ENCODE results near the gene TIMP3.

TIMP3 gene

GRCh38 chr22:32837803-32838202 lies 36.3 kb downstream of the TIMP3 start:
- no peaks in the 10 kb centered on the region for H3K36me3 ChIP-seq
- no peaks in the 10 kb centered on the region for H3K9me3 ChIP-seq
- H3K4me1 ChIP-seq (ENCODE audit: control insufficient read depth in 1 of 2, insufficient read depth in 1 of 2, low read depth in 1 of 2, low read length in 1 of 2) = no peaks in the 10 kb centered on the region
- TF ChIP-seq CTCF (IDR thresholded peaks at IDR 0.05) = no peak
- no peak overlapping the region for H3K4me3 ChIP-seq (ENCODE audit: low read depth in 1 of 2, low read length in 1 of 2)
- H3K27ac ChIP-seq = no peak overlapping the region
- no peaks in the 10 kb centered on the region for H3K27me3 ChIP-seq

- no peaks in the 10 kb centered on the region for H3K36me3 ChIP-seq
- no peak overlapping the region for H3K4me3 ChIP-seq (ENCODE audit: low read depth in 1 of 2, low read length in 1 of 2)
- no peaks in the 10 kb centered on the region for H3K4me1 ChIP-seq (ENCODE audit: control insufficient read depth in 1 of 2, insufficient read depth in 1 of 2, low read depth in 1 of 2, low read length in 1 of 2)
- H3K9me3 ChIP-seq = no peaks in the 10 kb centered on the region
- TF ChIP-seq CTCF (IDR thresholded peaks at IDR 0.05) = no peak
- no peaks in the 10 kb centered on the region for H3K27me3 ChIP-seq
- H3K27ac ChIP-seq = no peak overlapping the region
Observed at GRCh38 chr22:32839831-32840584, 38.5 kb downstream of the TIMP3 start.

GRCh38 chr22:32841175-32841574 lies 39.7 kb downstream of the TIMP3 start:
- Histone ChIP-seq H3K27me3 (no peaks in the 10 kb centered on the region), H3K36me3 (no peaks in the 10 kb centered on the region), H3K27ac (no peak overlapping the region), H3K4me1 (ENCODE audit: control insufficient read depth in 1 of 2, insufficient read depth in 1 of 2, low read depth in 1 of 2, low read length in 1 of 2) (no peaks in the 10 kb centered on the region), H3K4me3 (ENCODE audit: low read depth in 1 of 2, low read length in 1 of 2) (no peak overlapping the region), H3K9me3 (no peaks in the 10 kb centered on the region)
- TF ChIP-seq CTCF (IDR thresholded peaks at IDR 0.05) = no peak

GRCh38 chr22:32842486-32842885 lies 41.0 kb downstream of the TIMP3 start:
- no peak overlapping the region for H3K4me3 ChIP-seq (ENCODE audit: low read depth in 1 of 2, low read length in 1 of 2)
- TF ChIP-seq CTCF (IDR thresholded peaks at IDR 0.05) = no peak
- no peaks in the 10 kb centered on the region for H3K36me3 ChIP-seq
- H3K9me3 ChIP-seq = no peaks in the 10 kb centered on the region
- no peaks in the 10 kb centered on the region for H3K27me3 ChIP-seq
- no peaks in the 10 kb centered on the region for H3K4me1 ChIP-seq (ENCODE audit: control insufficient read depth in 1 of 2, insufficient read depth in 1 of 2, low read depth in 1 of 2, low read length in 1 of 2)
- H3K27ac ChIP-seq = no peak overlapping the region

DNA sequence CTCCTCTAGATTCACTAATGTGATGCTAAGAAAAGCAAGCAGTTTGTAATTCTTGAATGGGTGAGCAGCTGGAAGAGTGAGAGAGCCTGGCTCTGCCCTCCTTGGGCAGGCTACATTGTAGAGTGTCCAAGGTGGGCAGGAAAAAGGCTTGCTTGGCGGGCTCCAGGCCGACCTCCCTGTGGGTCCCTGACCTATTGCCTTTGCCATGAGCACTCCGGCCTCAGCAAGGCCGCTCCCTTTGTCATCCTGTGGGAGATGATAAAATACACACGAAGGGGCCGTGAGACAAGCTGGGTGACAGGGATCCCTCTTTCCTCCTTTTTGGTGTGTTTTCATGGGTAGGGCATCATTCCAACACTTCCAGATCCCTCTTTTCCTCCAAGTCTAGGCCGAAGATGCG lies 41.8 kb downstream of the TIMP3 start:
- Histone ChIP-seq H3K4me3 (ENCODE audit: low read depth in 1 of 2, low read length in 1 of 2) (no peak overlapping the region), H3K27me3 (no peaks in the 10 kb centered on the region), H3K4me1 (ENCODE audit: control insufficient read depth in 1 of 2, insufficient read depth in 1 of 2, low read depth in 1 of 2, low read length in 1 of 2) (no peaks in the 10 kb centered on the region), H3K36me3 (no peaks in the 10 kb centered on the region), H3K27ac (no peak overlapping the region), H3K9me3 (no peaks in the 10 kb centered on the region)
- TF ChIP-seq CTCF (IDR thresholded peaks at IDR 0.05) = no peak
